Stimulated activated CD8-positive, alpha-beta memory T cell treated with anti-CD3 and anti-CD28 coated beads, Interleukin-15, amount 100 ng/mL, for 1 hour (primary cell): ENCODE data around the gene SLC26A5.

Experiments used
- DNase-seq: peaks from one replicate; pipeline ENCODE4 v3.0.0-alpha.2; 2020; ENCODE audit warnings: low read depth

Gene SLC26A5

DNA sequence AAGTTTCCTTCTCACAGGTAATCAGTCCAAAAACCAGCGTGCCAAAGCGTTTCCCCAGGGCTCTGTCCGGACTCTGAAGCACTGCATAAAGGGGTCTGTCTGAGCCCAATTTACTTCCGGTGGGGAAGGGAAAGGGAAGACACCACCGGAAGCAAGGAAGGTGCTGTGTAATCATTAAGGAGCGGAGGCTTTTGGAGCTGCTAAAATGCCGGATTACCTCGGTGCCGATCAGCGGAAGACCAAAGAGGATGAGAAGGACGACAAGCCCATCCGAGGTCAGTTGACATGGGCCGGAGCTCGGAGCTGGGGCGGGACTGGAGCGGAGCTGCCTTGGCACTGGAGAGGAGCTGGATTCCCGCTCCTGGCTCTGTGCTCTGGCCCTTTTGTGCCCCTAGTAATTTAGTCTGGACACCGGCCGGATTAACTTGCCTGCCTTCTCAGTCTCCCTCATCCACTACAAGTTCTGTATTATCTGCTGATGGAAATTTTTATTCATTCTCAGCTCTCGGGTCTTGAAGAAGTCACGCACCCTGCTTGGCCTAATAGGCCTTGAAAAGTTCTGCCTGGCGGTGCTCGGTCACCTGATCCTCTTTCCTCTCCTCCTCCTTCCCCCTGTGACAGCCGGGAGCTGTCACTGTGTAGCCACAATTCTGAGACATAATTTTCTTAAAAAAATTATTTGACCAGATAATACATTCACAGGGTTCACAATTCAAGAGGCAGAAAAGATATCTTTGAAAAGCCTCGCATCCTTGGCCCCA lies 98.3 kb downstream of the SLC26A5 start, which contains the start of gene PSMC2:
Gene PSMC2, plus strand, starts transcription at position 137 of the 761 bp plus-strand sequence. Its CDS starts 69 bp downstream, at position 206.
- peak; percentile 68 for DNase-seq

DNA sequence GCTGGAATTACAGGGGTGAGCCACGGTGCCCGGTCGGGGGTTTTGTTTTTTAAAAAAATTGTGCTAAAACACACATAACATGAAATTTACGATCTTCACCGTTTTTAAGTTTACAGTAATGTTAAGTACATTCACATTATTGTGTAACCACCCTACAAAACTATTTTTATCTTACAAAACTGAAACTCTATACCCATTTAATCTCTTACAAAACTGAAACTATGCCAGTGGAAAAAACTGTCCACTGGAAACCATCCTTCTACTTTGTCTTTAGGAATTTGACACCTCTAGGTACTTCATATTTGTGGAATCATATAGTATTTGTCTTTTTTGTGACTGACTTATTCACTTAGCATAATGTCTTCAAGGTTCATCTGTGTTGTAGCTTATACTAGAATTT lies 99.6 kb downstream of the SLC26A5 start:
- no peak for DNase-seq

- DNase-seq = peak; percentile 71
These were observed 101.4 kb downstream of the SLC26A5 start, which contains the start of gene DNAJC2 for GRCh38 chr7:103344453-103345149. DNAJC2 (minus strand) TSS chr7:103344767; CDS start chr7:103344622, 145 bp downstream.

DNA sequence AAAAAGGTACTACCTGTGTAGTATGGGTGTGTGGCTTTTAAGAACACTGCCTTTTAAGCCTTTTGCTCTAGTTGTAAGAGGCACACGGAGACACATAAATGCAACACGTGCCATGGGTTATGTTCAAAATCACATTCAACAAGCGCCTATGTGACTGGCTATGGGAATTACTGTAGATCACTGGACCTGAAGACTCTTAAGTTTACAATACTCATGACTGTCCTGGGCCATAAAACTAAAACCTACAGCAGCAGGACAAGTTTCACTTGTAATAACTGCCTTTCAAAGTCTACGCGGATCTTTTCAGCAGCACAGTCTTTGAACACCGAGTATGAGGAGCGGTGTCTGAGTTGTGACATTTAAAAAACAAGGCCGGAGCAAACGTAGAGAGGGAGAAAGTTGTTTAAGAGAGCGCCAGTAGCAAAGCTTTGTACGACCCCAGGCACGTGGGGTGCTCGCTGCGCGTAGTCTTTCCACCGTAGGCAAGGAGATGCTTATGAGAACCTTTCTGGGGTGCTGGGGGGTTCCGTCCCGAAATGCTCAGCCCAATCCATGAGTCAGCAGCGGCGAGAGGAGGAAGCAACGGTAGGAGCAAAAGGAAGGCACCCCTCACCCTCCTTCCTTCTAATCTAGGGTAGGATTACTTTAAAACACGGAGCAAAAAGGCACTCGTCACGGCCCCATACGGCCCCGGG lies 102.1 kb downstream of the SLC26A5 start:
- no peak for DNase-seq

GRCh38 chr7:103343332-103343731 lies 102.7 kb downstream of the SLC26A5 start:
- no peak for DNase-seq

DNA sequence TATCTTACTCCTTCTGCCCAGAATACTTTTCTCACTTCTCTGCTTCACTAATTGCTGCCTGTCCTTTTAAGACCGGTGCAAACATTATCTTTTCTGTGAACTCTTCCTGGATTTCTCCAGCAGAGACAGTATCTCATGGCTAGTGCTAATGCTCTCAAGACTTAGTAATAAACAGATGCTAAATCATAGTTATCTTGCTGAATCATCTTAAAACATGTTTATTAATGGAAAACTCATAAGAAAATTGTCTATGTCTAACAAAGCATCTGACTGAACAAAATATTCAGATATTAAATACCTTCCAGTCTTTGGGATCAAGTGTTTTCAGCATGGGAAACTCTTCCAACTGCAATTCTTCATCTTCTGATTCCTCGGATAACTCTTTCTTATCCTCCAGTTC lies 104.5 kb downstream of the SLC26A5 start:
- DNase-seq = no peak

DNA sequence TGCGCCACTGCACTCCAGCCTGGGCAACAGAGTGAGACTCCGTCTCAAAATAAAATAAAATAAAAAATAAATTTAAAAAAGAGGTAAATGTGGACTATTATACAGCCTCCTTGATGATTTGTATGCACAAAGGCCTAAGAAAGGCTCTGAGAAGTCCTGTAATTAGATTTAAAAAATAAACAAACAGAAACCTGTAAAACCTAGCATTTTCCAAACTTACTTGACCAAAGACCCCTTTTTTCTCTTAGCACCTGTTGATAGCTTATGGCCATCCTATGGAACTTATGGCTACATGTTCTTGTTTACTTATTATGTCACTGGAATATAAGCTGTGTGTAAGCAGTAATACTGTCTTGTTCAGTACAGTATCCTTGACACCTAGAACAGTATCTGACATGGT lies 107.1 kb downstream of the SLC26A5 start:
- no peak for DNase-seq

DNA sequence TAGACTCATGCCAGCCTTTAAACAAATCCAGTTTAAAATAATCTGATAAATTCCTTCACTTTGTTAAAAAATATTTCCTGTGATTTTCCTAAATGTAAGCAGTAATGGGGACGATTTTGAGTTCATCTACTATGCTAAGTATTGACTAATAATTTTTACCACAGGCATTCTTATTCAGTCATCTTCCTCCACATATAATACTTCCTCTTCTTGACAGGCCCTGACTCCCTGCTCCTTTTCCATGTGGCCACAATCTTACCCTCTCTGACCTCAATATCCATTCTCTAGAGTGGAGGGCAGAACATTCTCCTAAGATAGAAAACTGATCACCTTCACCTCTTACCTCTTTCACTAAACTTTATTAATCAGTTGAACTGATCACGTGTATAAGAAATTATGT lies 109.2 kb downstream of the SLC26A5 start:
- DNase-seq = no peak

GRCh38 chr7:103325744-103326143 lies 120.3 kb downstream of the SLC26A5 start:
- DNase-seq = no peak
